Measurements from ENCODE around the gene SSR4. TPM values are rescaled to one million over a fixed set of nuclear protein-coding genes. Genes with fewer than 3 reads are reported as not detected.

Gene SSR4
- total RNA-seq, 1 experiment from 2014 or later = 203 TPM

DNA sequence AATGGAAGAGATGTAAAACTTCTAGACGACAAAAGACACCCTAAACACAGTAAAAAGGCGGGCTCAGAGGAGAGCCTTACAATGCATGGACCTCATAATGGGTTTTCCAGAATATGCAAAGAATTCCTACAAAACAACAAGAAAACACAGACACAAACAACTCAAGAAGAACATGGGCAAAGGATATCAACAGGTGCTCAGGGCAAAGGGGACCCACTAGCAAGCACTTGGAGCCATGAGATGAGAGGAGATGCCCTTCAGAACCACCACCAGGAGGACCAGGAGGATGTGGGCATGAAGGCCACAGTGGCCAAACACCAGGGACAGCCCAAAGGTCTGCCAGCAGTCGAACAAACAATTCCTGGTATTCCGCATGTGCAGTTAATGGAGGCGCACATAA is 18.7 kb downstream of the SSR4 start (continued):
- TF ChIP-seq ZNF671 (CRISPR knock-in tag; IDR thresholded peaks at IDR 0.05) (no peak), ZNF232 (CRISPR knock-in tag; IDR thresholded peaks at IDR 0.05) (no peak)
- TF ChIP-seq, protein P1, sequence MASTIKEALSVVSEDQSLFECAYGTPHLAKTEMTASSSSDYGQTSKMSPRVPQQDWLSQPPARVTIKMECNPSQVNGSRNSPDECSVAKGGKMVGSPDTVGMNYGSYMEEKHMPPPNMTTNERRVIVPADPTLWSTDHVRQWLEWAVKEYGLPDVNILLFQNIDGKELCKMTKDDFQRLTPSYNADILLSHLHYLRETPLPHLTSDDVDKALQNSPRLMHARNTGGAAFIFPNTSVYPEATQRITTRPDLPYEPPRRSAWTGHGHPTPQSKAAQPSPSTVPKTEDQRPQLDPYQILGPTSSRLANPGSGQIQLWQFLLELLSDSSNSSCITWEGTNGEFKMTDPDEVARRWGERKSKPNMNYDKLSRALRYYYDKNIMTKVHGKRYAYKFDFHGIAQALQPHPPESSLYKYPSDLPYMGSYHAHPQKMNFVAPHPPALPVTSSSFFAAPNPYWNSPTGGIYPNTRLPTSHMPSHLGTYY (CRISPR knock-in tag; IDR thresholded peaks at IDR 0.05) = no peak

GRCh38 chrX:153814591-153815315 is 20.3 kb downstream of the SSR4 start:
- ATAC-seq (no peak), DNase-seq (ENCODE audit: low spot score) (no peak)
- POLR2A ChIA-PET = no interaction called here
- Mint-ChIP-seq H3K4me1 (peaks cover 54% of the 10 kb centered on the region), H3K27ac (peak overlapping the region; percentile 78), H3K27me3 (ENCODE audit: low read depth) (no peaks in the 10 kb centered on the region), H3K4me3 (no peak overlapping the region), H3K9me3 (no peaks in the 10 kb centered on the region), H3K36me3 (no peaks in the 10 kb centered on the region)
- CTCF ChIA-PET = no interaction called here
- TF ChIP-seq, protein P2, sequence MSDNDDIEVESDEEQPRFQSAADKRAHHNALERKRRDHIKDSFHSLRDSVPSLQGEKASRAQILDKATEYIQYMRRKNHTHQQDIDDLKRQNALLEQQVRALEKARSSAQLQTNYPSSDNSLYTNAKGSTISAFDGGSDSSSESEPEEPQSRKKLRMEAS (CRISPR knock-in tag; IDR thresholded peaks at IDR 0.05) = no peak
- TF ChIP-seq JUN (CRISPR knock-in tag; IDR thresholded peaks at IDR 0.05) (no peak), ZNF423 (CRISPR knock-in tag; IDR thresholded peaks at IDR 0.05) (no peak), SMAD3 (CRISPR knock-in tag; IDR thresholded peaks at IDR 0.05; ENCODE audit: borderline replicate concordance) (no peak), NFE2L1 (CRISPR knock-in tag; IDR thresholded peaks at IDR 0.05) (no peak), ZNF232 (CRISPR knock-in tag; IDR thresholded peaks at IDR 0.05) (no peak), SP1 (CRISPR knock-in tag; conservative IDR thresholded peaks at IDR 0.05) (no peak), USF1 (CRISPR knock-in tag; IDR thresholded peaks at IDR 0.05) (no peak), CREB1 (CRISPR knock-in tag; IDR thresholded peaks at IDR 0.05) (no peak)
- TF ChIP-seq, protein P3, sequence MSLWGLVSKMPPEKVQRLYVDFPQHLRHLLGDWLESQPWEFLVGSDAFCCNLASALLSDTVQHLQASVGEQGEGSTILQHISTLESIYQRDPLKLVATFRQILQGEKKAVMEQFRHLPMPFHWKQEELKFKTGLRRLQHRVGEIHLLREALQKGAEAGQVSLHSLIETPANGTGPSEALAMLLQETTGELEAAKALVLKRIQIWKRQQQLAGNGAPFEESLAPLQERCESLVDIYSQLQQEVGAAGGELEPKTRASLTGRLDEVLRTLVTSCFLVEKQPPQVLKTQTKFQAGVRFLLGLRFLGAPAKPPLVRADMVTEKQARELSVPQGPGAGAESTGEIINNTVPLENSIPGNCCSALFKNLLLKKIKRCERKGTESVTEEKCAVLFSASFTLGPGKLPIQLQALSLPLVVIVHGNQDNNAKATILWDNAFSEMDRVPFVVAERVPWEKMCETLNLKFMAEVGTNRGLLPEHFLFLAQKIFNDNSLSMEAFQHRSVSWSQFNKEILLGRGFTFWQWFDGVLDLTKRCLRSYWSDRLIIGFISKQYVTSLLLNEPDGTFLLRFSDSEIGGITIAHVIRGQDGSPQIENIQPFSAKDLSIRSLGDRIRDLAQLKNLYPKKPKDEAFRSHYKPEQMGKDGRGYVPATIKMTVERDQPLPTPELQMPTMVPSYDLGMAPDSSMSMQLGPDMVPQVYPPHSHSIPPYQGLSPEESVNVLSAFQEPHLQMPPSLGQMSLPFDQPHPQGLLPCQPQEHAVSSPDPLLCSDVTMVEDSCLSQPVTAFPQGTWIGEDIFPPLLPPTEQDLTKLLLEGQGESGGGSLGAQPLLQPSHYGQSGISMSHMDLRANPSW (CRISPR knock-in tag; conservative IDR thresholded peaks at IDR 0.05; ENCODE audit: low read depth) = no peak
- TF ChIP-seq, protein P4, sequence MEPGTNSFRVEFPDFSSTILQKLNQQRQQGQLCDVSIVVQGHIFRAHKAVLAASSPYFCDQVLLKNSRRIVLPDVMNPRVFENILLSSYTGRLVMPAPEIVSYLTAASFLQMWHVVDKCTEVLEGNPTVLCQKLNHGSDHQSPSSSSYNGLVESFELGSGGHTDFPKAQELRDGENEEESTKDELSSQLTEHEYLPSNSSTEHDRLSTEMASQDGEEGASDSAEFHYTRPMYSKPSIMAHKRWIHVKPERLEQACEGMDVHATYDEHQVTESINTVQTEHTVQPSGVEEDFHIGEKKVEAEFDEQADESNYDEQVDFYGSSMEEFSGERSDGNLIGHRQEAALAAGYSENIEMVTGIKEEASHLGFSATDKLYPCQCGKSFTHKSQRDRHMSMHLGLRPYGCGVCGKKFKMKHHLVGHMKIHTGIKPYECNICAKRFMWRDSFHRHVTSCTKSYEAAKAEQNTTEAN (CRISPR knock-in tag; IDR thresholded peaks at IDR 0.05) = no peak
- TF ChIP-seq, protein P5, sequence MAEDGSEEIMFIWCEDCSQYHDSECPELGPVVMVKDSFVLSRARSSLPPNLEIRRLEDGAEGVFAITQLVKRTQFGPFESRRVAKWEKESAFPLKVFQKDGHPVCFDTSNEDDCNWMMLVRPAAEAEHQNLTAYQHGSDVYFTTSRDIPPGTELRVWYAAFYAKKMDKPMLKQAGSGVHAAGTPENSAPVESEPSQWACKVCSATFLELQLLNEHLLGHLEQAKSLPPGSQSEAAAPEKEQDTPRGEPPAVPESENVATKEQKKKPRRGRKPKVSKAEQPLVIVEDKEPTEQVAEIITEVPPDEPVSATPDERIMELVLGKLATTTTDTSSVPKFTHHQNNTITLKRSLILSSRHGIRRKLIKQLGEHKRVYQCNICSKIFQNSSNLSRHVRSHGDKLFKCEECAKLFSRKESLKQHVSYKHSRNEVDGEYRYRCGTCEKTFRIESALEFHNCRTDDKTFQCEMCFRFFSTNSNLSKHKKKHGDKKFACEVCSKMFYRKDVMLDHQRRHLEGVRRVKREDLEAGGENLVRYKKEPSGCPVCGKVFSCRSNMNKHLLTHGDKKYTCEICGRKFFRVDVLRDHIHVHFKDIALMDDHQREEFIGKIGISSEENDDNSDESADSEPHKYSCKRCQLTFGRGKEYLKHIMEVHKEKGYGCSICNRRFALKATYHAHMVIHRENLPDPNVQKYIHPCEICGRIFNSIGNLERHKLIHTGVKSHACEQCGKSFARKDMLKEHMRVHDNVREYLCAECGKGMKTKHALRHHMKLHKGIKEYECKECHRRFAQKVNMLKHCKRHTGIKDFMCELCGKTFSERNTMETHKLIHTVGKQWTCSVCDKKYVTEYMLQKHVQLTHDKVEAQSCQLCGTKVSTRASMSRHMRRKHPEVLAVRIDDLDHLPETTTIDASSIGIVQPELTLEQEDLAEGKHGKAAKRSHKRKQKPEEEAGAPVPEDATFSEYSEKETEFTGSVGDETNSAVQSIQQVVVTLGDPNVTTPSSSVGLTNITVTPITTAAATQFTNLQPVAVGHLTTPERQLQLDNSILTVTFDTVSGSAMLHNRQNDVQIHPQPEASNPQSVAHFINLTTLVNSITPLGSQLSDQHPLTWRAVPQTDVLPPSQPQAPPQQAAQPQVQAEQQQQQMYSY (CRISPR knock-in tag; IDR thresholded peaks at IDR 0.05) = no peak
- TF ChIP-seq, protein P6, sequence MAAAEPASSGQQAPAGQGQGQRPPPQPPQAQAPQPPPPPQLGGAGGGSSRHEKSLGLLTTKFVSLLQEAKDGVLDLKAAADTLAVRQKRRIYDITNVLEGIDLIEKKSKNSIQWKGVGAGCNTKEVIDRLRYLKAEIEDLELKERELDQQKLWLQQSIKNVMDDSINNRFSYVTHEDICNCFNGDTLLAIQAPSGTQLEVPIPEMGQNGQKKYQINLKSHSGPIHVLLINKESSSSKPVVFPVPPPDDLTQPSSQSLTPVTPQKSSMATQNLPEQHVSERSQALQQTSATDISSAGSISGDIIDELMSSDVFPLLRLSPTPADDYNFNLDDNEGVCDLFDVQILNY (CRISPR knock-in tag; IDR thresholded peaks at IDR 0.05) = no peak
- TF ChIP-seq, protein P7, sequence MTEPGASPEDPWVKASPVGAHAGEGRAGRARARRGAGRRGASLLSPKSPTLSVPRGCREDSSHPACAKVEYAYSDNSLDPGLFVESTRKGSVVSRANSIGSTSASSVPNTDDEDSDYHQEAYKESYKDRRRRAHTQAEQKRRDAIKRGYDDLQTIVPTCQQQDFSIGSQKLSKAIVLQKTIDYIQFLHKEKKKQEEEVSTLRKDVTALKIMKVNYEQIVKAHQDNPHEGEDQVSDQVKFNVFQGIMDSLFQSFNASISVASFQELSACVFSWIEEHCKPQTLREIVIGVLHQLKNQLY (CRISPR knock-in tag; IDR thresholded peaks at IDR 0.05) = no peak

All from WTC11 (cell line).